Nephron progenitor cell (in vitro differentiated cells): ENCODE results near the gene GNRHR.
"Not testable (repeated sequence)": the region's sequence is repeated elsewhere in the genome, so short reads cannot be mapped to it uniquely, and the experiment has no call there.

ENCODE experiments used
- DNase-seq: peaks from one replicate; pipeline ENCODE4 v3.0.0; 2021
- H3K27ac Mint-ChIP-seq: 2 replicates; pipeline ENCODE4 v1.8.0; 2021; ENCODE audit warnings: mild to moderate bottlenecking, moderate library complexity, mixed read lengths
- H3K27me3 Mint-ChIP-seq: 2 replicates; pipeline ENCODE4 v1.8.0; 2021; ENCODE audit warnings: mild to moderate bottlenecking, low read depth, mixed read lengths; ENCODE audit not compliant: poor library complexity
- H3K36me3 Mint-ChIP-seq: 2 replicates; pipeline ENCODE4 v1.8.0; 2021; ENCODE audit warnings: low read depth, mixed read lengths
- H3K4me1 Mint-ChIP-seq: 2 replicates; pipeline ENCODE4 v1.8.0; 2021; ENCODE audit warnings: mixed read lengths
- H3K4me3 Mint-ChIP-seq: 2 replicates; pipeline ENCODE4 v1.8.0; 2021; ENCODE audit warnings: mild to moderate bottlenecking, moderate library complexity, mixed read lengths
- H3K9me3 Mint-ChIP-seq: 2 replicates; pipeline ENCODE4 v1.8.0; 2021; ENCODE audit warnings: mild to moderate bottlenecking, moderate library complexity, mixed read lengths
- TF ChIP-seq, protein P1 (sequence below): fragments of 200-600 bp; sonication (generic); IDR thresholded peaks from 2 replicates; pipeline ENCODE4 v1.5.0; 2021; ENCODE audit warnings: antibody characterized with exemption

GNRHR gene

DNA sequence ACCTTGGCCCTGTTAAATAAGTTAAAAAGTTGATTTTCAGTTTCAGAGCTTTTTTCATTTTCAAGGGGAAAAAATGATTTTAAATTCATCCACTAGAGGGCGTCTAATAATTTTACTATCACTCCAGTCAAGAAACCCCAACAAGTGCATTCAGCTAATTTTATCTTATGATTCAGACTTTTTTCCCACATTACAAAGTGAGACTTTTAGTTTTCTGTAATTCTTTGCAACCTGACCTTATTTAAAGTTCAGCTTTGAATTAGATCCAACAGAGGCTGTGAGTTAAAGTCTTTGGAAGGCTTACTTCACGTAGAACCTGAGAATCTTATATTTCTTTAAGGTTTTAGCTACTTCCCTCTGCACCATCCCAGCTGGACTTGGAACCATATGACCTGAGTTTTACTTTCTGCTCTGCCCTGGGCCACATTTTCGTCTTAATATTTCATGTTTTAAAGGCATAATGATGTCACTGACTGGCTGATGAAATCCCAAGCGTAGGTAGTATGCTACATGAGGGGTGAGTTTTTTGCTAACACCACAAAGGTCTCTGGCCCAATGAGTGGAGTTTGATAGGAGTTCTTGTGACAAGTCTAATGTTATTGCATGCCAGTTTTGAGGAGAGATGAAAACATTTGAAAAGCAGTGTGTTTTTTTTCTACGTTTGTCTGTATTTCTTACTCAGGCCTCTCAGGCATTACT is 7.2 kb downstream of the GNRHR start:
- DNase-seq = no peak
- Mint-ChIP-seq H3K36me3 (no peaks in the 10 kb centered on the region), H3K4me1 (peaks cover 10% of the 10 kb centered on the region), H3K4me3 (no peak overlapping the region), H3K27me3 (no peaks in the 10 kb centered on the region), H3K9me3 (no peaks in the 10 kb centered on the region), H3K27ac (no peak overlapping the region)
- TF ChIP-seq, protein P1, sequence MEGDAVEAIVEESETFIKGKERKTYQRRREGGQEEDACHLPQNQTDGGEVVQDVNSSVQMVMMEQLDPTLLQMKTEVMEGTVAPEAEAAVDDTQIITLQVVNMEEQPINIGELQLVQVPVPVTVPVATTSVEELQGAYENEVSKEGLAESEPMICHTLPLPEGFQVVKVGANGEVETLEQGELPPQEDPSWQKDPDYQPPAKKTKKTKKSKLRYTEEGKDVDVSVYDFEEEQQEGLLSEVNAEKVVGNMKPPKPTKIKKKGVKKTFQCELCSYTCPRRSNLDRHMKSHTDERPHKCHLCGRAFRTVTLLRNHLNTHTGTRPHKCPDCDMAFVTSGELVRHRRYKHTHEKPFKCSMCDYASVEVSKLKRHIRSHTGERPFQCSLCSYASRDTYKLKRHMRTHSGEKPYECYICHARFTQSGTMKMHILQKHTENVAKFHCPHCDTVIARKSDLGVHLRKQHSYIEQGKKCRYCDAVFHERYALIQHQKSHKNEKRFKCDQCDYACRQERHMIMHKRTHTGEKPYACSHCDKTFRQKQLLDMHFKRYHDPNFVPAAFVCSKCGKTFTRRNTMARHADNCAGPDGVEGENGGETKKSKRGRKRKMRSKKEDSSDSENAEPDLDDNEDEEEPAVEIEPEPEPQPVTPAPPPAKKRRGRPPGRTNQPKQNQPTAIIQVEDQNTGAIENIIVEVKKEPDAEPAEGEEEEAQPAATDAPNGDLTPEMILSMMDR = peak; percentile 61

DNA sequence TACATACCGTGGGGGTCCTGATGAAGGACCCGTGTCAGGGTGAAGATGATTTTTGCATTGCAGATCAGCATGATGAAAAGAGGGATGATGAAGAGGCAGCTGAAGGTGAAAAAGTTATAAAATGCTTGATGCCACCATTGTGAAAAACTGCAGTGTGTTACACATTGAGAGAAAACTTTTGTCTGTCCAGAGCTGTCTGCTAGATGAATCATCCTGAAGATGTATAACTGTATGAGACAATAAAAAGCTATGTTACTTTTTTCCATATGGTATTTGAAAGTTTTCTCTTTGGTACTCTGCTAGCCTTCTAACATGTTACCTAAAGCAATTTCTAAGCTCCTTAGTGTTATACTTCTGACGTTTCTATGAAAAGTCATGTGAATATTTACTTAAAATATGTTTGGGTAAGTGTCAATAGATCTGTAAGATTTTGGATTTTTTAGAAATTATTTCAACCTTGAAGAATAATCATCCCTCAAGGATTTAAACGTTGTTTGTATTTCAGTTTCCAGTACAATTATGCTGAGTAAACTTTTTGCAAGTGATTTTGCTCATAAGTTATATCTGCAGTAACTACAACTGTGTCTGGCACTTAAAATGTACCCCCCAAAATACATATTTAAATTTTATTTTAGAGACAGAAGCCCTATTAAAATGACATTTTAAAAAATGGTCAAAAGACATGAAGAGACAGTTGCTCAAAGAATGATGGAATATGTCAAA is 9.5 kb downstream of the GNRHR start:
- TF ChIP-seq, protein P1 = no peak
- Mint-ChIP-seq H3K27ac (no peak overlapping the region), H3K4me3 (no peak overlapping the region), H3K27me3 (no peaks in the 10 kb centered on the region), H3K36me3 (no peaks in the 10 kb centered on the region), H3K4me1 (peaks cover 10% of the 10 kb centered on the region), H3K9me3 (no peaks in the 10 kb centered on the region)
- DNase-seq = no peak

DNA sequence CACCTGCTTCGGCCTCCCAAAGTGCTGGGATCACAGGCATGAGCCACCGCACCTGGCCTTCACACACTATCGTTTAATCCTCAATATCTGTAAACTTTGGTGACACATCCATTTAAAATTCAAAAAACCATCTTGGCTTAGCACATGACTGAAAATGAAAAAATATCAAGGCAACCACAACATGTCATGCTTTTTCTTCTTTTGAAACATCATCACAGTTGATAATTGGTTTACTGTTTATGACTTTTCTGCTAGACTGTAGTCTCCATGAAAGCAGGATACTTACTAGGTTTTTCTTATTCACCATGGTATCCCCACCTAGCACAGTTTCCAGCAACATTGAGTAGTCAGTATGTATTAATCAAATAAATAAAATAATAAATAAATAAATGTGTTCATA is 11.0 kb downstream of the GNRHR start:
- no peak for DNase-seq
- Mint-ChIP-seq H3K4me3 (no peak overlapping the region), H3K27ac (no peak overlapping the region), H3K36me3 (no peaks in the 10 kb centered on the region), H3K4me1 (peaks cover 10% of the 10 kb centered on the region), H3K9me3 (no peaks in the 10 kb centered on the region), H3K27me3 (no peaks in the 10 kb centered on the region)
- TF ChIP-seq, protein P1 = no peak

DNA sequence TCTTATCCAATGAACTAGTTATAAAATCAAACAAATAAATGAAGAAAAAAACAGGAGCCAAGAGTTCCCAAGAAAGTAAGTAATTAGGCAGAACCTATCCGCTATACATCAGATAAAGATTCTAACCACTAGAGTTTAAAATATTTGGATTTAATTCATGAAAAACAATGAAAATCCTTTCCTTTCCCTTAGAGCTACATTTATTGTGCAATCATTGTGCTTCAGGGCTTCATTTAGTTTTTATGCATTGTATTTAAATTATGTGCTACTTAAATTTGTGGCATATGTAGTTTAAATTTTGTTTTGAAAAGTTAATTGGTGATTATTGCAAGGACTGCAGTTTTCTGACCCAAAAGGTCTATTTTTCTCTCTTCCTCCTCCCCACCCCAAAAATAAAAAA is 17.9 kb downstream of the GNRHR start:
- peaks cover 10% of the 10 kb centered on the region for H3K9me3 Mint-ChIP-seq
- no peak for DNase-seq
- H3K4me3 Mint-ChIP-seq = no peak overlapping the region
- H3K4me1 Mint-ChIP-seq = no peaks in the 10 kb centered on the region
- H3K27me3 Mint-ChIP-seq = no peaks in the 10 kb centered on the region
- TF ChIP-seq, protein P1 = no peak
- peaks cover 17% of the 10 kb centered on the region for H3K36me3 Mint-ChIP-seq
- H3K27ac Mint-ChIP-seq = no peak overlapping the region

DNA sequence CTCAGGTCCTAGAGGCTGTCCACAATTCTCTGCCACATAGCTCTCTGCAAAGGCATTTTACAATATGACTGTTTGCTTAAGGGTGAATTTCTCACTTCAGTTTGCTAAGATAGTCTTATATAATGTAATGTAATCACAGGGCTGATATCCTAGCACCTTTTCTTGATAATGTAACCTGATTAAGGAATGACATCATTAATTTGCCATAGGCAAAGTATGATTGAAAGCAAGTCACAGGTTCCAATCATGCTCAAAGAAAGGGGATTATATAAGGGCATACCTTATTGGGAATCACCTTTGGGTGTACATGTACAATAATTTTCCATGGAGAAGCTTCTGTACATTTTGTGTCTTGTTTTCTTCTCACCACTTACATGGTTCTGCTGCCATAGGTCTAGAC is 18.9 kb downstream of the GNRHR start:
- peaks cover 27% of the 10 kb centered on the region for H3K36me3 Mint-ChIP-seq
- TF ChIP-seq, protein P1 = no peak

DNA sequence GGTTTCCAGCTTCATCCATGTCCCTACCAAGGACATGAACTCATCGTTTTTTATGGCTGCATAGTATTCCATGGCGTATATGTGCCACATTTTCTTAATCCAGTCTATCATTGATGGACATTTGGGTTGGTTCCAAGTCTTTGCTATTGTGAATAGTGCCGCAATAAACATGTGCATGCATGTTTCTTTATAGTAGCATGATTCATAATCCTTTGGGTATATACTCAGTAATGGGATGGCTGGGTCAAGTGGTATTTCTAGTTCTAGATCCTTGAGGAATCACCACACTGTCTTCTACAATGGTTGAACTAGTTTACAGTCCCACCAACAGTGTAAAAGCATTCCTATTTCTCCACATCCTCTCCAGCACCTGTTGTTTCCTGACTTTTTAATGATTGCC is 23.7 kb downstream of the GNRHR start:
- H3K4me1 Mint-ChIP-seq, H3K27me3 Mint-ChIP-seq, DNase-seq, H3K4me3 Mint-ChIP-seq, H3K27ac Mint-ChIP-seq: not testable (repeated sequence)
- peaks cover 50% of the 10 kb centered on the region for H3K36me3 Mint-ChIP-seq
- H3K9me3 Mint-ChIP-seq = peaks cover 30% of the 10 kb centered on the region

More for the DNA sequence above, 18.9 kb downstream of the GNRHR start:
- Mint-ChIP-seq H3K4me1 (no peaks in the 10 kb centered on the region), H3K27ac (no peak overlapping the region), H3K4me3 (no peak overlapping the region), H3K9me3 (peaks cover 14% of the 10 kb centered on the region), H3K27me3 (no peaks in the 10 kb centered on the region)
- DNase-seq = no peak
